RPMI8226 (cell line): ENCODE data around the gene ALDH1L2.
A peak's percentile ranks its signal among the peaks of the same experiment; 100 is the strongest.

Experiments
- DNase-seq: peaks from one replicate; pipeline ENCODE4 v3.0.0-alpha.2; 2015

Gene ALDH1L2

DNA sequence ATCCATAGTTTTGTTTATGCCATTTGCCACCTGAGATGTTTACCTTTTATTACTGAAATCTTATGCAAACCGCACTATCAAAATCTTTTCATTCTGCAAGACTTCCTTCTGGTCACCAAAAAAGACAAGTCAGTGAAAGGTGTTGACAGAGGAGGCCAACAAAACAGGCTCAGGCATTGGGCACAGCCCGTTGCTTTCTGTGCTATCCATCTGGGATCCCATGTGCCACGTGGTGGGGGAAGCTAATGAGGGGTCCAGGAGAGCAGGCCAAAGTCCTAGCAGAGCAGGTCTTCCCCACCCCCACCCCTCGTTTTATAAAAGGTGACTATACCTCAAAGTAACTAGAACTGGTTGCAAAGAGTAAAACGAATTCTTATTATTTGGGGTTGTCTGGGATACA lies 1.2 kb downstream of the ALDH1L2 start:
- DNase-seq, result no peak

DNA sequence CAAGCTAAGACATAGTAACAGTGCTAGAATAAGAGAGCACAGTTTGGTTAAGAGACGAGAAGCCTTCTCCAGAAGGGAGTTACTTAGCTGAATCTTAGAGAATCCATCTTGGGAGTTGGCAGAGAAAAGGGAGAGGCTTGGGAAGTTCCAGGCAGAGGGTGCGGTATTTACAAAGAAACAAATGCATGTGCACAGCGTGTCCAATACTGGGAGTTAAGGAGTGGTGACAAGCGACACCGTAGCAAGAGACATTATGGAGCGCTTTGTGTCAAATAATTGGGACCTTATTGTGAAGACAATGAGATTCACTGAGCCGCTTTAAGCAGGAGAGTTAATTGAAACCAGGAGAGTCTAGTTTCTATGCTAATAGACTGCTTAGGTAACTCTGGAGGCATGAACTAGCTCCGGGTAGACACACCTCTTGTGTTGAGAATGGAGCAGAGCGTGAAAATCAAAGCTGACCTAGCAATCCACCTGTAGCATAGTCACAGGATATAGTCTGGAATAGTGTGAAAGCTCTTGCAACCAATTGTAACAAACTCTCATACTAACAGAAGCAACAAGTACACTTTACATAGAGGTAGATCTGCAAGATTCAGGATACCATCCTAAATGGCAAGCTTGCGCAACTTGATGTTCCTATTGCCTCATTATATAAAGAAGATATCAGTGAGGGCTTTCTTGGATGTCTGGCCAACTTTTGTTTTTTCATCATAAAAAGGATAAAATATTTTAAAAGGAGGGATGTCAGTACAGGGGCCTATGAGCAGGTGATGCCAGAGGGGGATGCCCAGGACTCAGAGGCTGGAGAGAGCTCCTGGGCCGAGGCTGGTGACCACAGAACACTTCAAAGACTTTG lies 5.3 kb downstream of the ALDH1L2 start:
- DNase-seq, result no peak

DNA sequence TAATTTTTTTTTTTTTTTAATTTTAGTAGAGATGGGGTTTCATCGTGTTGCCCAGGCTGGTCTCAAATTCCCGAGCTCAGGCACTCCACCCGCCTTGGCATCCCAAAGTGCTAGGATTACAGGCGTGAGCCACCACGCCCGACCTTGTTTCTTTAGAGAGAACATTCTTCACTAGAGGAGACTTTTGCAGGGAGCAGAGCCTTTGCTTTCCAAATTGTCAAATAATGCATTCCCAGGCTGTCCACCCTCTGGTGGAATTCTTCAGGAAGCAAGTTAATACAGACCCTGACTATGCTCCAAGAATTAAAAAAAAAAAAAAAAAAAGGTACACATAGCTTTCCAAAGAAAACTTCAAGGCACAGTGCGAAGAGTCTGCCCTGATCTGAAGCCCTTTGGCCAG lies 6.8 kb downstream of the ALDH1L2 start:
- DNase-seq, result no peak

DNA sequence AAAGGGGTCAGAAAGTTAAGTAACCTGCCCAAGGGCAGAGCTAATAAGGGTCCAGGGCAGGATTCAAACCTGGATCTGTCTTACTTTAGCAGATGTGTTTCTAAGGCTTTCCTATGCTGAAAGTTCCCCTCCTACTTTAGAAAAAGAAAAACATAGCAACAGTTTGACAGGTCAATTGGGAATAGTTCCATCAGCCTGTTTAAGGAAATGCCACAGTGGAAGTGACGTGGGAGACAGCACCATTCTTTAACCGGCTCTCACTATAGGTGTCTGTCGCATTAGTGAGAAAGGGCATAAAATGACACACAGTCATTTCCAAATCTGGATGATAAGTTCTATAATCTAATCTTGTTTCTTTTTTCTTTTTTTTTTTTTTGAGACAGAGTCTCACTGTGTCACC lies 7.3 kb downstream of the ALDH1L2 start:
- DNase-seq, result no peak

DNA sequence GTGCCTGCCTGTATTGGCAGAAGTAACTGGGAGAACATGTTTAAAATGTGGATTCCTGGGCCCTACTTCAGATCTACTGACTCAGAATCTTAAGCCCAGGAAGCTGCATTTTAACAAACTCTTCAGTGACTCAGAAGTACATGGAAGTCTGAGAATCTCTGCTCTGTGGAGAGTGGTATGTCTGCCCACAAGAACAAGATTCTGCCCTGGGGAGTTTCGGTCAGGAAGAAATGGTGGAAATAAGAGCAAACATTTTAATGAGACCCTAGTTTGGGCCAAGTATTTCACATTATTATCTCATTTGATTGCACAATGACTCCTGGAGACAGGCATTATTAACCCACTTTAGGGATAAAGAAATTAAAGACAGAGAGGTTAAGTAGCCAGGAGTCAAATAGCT lies 8.2 kb downstream of the ALDH1L2 start:
- DNase-seq, result no peak

DNA sequence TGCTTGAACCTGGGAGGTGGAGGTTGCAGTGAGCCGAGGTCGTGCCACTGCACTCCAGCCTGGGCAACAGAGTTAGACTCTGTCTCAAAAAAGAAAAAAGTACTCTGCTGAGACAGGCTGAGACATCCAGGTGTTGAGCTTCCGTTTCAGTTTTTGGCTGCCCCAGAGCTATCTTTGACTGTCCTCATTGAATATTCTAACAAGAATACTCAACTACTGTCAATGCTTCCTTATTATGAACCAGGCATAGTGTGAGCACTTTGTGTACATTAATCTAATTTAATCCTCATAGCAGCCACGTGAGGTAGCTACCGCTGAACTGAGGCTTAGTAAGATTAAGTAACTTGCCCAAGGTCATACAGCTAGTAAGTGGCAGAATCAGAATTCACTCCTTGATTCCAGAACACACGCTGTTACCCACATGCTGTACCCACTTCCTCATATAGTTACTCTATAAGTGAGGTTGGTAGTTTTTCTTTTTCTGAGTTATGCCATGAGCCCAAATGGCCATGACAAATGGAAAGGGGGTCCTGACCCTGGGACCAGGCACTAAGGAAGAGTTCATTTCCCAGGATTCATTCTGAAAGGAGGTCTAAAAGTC lies 11.3 kb downstream of the ALDH1L2 start:
- DNase-seq, result no peak

DNA sequence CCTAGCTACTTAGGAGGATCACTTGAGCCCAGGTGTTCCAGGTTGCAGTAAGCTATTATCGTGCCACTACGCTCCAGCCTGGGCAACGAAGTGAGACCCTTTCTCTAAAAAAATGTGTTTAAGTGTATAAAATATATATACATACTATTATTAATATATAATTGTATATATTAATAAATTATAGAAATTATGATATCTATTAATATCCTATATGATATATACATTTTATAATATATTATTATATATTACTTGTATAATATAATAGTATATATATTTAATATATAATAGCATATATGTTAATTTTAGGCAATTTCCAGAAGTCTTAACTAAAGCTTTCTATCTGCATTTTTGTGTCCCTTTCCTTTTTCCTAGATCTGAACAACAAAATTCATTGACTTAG lies 12.3 kb downstream of the ALDH1L2 start:
- no peak for DNase-seq

DNA sequence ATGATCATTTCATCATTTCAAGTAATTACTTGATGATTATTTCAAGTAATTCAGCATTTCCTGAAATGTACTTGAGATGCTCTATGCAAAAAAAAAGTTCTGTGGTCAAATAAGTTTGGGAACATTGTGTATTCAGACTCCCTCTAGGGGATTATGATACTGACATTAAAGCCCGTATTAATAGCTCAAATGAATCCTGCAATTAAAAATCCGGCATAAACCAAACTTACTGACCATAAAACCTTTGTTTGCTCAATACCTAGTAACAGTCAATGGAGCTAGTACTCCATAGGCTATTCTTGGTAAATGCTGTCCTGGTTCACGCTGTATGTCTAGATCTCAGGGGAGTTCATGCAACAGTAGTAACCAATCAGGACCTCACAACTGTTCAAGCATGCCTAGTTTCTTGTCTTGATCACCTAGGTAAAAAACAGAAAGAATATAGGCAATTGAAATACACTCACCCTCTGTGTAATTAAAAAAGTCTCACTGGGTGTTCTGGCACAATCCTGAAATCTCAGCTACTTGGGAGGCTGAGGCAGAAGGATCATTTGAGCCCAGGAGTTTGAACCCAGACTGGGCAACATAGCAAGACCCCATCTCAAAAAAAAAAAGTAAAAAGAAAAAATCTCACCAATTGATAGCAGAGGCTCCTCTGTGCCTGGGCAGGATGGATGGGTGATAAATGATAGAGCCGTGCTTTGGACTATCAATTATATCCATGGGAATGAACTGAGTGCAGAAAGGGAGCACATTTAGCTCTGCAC lies 14.1 kb downstream of the ALDH1L2 start:
- no peak for DNase-seq

DNA sequence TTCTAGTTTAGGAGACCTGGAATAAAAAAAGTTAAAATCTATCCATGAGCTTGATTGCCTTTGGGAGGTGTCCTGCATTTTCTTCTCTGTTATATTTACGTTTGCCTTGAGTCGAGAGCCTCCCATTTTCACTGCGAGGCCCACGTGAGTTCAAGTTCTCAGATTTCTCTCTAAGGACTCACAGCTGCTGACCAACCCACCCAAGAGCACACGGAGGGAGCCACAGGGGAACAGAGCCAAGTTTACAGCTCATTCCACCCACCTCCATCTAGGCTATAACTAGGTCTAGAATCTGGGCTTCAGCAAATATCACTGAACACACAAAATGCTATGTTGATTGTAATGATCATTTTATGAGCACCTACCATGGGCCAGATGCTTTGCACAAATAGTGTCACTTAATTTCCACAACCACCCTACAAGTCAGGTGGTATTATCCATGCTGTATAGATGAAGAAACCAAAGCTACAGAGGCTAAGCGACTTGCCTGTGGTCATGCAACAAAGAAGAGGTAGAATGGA lies 16.7 kb downstream of the ALDH1L2 start:
- DNase-seq, result no peak

DNA sequence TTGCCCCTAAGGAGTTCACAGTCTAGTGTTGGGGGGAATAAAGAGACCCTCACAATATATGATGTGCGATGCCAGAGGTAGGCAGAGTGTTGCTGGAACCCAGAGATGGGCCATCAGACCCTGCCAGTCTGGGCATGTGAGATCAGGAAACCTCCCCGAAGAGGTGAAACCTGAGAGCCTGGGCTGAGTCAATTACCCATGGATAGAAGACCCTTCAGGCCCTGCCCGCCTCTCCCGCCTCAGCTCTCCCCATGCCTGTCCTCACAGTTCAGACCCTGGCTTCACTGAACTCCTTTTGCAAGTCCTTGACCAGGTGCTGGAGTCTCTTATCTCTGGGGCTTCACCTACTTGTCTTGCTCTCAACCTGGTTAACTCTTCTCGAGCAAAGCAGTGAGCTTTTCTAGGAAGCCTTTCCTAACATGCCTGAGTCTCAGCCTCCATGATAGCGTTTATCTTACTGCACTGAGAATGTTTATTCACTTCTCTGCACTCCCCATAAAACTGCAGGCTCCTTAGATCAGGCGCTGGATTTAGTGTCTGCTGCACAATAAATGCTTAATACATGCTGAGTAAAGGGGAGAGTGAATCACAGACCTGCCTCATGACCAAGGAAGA lies 19.6 kb downstream of the ALDH1L2 start:
- no peak for DNase-seq

DNA sequence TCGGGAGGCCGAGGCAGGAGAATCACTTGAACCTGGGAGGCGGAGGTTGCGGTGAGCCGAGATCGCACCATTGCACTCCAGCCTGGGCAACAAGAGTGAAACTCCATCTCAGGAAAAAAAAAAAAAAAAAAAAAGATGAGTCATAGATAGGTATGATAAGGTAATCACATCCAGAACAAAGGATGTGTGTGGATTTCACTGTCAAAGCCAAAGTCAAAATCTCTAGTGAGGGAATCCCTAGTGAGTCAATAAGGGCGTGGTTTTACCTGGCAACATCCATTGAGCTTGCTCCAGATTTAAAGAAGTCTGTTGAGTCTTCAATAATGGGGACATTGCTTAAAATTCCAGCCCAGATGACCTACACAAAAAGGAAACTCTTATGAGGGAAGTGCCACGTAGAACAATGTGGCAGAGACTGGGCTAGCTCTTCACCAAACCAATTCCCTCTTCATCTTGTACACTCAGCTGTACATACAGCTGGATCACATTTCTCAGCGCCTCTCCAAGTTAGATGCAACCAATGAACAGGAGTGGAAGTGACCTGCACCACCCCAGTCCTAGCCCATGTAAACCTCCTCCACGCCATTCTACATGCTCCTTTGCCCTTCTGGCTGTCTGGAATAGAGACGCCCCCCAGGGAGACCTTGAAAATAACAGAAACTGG lies 23.4 kb downstream of the ALDH1L2 start:
- no peak for DNase-seq

DNA sequence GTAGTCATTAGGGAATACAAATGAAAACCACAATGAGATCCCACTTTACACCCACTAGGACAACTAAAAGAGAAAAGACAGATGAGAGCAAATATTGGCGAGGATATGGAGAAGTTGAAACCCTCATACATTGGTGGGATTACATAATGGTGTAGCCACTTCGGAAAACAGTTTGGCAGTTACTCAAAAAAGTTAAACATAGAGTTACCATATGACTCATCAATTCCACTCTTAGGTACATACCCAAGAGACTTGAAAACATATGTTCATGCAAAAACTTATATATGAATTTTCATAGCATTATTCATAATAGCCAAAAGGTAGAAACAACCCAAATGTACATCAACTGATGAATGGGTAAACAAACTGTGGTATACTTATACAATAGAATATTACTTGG lies 27.1 kb downstream of the ALDH1L2 start:
- no peak for DNase-seq

DNA sequence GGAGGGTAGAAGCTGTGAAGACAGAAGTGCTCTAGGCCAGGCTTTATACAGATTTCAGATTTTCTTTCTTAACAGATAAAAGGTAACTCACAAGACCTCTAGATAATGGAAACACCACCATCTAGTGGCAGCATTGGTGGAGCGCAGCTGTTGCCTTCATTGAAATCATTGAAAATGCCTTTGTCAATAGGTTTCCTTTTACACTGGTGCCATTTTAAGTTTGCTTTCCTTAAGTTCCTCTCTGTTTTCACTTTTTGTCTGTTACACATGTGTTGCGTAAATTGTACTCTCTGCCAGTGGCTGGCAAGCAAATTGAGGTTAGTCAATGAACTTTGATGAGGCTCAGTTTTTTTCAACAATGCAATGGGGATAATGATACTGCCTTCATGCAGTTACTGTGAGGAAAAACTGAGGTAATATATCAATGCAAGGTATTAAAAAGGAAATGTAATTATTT lies 31.1 kb downstream of the ALDH1L2 start:
- peak; percentile 73 for DNase-seq

DNA sequence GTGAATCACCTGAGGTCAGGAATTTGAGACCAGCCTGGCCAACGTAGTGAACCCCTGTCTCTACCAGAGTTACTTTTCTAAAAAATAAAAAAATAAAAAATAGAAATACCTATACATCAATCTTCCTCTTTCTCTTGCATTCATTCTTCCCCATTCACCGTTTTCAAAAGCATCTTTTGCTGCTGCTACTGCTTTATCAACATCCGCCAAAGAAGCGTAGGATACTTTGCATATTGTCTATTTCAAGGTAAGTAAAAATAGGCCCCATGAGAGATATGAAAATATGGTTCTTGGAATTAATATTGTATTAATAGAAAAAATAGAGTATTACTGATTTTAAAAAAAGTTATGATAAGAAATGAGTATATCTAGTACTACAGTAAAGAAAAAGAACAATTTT lies 32.3 kb downstream of the ALDH1L2 start:
- no peak for DNase-seq

DNA sequence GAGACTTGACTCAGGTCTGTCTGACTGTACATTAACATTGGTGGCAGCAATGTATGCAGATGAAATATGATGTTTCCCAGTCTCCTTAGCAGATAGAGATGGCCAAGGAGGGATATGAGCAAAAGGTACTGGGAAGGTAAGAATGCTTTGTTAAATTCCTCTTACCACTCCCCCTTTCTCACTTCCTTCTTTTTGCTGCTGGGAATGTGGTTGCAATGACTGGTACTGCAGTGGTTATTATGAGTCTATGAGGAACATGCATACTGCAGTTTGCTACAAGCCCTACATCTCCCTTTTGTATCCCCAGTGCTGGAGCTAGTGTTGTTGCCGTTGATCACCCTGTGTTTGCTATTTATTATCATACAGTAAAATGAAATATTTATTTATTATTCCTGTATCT lies 35.9 kb downstream of the ALDH1L2 start:
- no peak for DNase-seq

DNA sequence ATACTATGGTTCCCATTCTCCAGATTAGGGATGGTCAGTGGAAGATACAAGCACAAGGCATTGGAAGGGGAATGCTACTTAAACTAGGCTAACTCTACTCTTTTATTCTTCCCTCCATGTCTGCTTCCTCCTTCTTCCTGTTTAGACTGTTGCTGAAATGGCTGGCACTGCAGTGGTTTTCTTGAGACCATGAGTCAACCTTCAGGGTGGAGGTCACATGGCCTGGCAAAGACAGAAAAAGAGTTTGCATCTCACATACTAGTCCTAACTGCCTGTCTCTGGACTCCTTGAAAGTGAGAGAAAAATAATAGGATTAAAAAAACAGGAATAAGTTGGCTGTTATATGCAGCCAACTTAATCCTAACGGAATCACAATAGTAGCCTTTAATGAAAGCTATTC lies 37.0 kb downstream of the ALDH1L2 start:
- DNase-seq, result no peak

DNA sequence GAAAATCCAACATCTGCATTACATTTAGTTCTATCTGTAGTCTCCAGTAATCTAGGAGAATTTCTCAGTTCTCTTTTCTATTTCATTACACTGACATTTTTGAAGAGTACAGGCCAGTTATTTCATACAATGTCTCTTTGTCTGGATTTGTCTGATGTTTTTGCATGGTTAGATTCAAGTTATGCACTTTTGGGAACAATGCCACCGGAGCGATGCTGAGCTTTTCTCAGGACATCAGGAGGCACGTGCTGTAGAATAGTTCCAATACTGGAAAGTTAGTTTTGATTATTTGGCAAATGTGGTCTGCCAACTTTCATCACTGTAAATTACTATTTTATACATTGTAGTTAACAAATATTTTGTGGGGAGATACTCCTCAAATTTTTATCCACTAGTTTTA lies 43.1 kb downstream of the ALDH1L2 start:
- no peak for DNase-seq

DNA sequence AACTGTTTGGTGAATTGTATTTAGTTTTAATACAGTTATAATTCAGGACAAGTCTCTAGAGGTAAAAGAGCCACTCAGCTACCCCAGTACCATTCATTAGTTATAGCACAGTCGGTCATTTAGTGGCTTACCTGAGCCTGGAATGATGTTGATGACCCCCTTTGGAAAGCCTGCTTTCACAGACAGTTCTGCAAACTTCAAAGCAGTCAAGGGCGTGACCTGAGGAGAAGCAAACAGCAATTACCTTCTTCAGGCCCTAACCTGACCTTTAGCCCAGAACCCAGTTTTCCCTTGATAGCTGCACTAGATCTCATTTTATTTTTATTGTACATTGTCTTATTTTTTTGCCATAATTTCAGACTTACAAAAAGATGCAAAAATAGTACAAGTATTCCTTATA lies 43.8 kb downstream of the ALDH1L2 start:
- DNase-seq, result no peak

DNA sequence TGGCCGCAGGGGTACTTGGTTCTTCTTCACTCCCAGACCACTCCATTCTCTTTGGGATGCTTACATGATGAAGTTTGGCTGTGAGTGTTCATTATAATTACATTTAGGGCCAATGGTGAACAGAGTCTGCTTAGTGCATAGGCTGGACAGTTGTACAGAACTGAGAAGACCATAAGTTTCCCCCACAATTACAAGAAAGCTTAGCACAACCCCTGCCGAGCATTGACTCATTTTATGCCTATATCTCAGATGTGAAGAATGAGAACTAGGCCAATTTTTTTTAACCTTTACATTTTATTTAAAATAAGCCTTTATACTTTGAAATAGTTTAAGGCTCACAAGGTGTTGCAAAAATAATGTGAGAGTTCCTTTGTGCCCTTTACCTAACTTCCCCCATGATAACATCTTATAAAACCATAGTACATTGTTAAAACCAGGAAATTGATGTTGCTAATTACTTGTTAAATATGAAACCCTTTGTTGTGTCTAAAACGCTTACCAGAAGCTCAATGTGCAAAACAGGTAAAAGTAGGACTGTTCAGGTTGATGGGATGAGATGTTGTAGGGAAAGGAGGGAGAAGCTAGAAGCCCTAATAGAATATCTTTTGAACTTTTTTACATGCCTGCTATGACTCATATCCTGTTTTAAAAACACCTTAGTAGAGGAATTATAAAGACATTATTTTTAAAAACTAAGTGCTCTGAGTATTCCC lies 47.2 kb downstream of the ALDH1L2 start:
- DNase-seq, result no peak

DNA sequence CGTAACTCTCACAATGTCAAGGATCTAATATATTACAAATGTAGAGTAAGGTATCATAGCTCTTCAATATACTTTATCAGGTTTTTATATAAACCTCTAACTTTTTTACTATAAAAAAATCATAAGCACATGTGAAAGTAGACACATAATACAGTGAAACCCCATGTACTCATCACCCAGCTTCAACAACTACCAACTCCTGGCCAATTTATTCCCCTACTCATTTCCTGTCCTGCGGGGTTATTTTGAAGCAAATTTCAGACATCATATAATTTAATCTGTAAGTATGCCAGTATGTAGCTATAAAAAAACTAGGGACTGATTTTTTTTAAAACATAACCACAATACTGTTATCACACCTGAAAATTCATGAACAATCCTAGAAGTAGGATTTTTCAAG lies 50.4 kb downstream of the ALDH1L2 start:
- DNase-seq, result no peak

DNA sequence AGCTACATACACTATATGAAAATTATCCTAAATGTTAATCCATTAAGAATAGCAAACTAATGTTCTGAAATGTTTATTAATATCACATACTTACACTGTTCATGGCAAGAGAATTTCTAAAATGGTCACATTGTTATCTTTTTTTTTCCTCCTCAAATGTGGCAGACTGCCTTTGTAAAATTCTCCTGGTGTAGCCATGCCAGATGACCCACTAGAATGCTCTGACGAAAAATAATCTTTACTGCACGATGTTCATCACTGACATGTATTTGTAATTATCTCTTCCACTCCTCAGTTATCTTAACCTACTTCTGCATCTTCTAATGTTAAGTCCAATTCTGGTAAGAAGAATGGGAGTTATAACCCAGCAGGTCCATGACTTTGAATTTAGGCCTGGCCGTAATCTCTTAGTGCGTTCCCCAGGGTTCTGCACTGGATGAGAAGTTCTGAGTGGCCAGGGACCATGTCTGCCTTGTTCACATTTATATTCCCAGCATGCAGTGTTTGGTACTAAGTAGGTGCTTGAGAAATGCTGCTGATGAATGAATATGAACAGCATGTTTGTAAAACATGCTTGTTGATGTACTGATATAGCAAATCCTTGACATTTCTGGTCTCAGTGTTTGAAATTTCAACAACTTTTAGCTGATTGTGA lies 51.4 kb downstream of the ALDH1L2 start:
- DNase-seq, result no peak
